Mucosa of gallbladder (tissue), 1 donor: ENCODE data around the gene CHPF. TPM values are rescaled to one million over a fixed set of nuclear protein-coding genes. Genes with fewer than 3 reads are reported as not detected.

ENCODE experiments used
- DNase-seq: peaks from one replicate; pipeline ENCODE4 v3.0.0-alpha.2; 2020; ENCODE audit warnings: low spot score
- total RNA-seq: library from RNA; stranded (reverse); gene quantifications from one replicate; pipeline ENCODE4 v1.2.1, GENCODE V29; 2021
- donor health status: DM: no; HTN: no; CAD: no.

The CHPF gene
- total RNA-seq, 1 donor from 2014 or later: 103 TPM

DNA sequence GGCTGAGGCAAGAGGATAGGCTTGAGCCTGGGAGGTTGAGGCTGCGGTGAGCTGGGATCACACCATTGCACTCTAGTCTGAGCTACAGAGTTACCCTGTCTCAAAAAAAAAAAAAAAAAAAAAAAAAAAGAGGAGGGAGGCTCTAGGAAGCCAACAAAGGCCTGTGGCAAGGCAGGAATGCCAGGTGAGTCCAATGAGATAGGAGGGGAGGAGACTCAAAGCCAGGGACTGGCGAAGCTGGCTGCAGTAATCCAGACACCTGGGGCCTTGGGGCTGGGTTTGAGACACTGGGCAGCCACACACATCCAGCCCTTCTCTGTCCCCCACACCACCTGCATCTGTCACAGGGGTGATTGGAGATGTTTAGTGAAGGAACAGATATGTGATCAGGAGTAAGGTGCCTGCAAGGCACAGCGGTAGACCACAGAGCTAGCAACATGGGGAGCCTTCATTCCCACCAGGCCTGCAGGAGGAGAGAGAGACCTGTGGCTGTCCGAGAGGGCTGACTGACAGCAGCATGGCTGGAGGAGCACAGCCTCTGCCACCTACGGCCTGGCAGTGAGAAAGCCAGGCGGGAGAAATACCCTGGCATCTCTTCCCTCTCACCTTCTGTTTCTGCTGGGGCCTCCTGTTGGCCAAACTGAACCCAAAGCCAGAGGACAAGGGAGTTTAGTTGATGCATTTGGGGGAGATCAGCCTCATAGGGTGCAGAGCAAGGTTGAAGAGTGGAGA is 9.5 kb downstream of the CHPF start:
- DNase-seq: no peak

DNA sequence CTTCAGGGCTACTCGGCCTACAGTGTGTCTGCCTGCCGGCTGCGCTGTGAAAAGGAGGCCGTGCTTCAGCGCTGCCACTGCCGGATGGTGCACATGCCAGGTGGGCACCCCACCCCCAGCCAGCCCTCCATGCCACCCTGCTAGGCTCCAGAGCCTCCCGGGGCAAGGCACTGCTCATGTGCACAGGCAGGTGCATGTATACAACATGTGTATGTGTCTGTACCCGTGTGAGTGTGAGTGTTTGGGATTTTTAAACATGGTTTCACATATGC is 11.3 kb downstream of the CHPF start:
- DNase-seq: no peak

DNA sequence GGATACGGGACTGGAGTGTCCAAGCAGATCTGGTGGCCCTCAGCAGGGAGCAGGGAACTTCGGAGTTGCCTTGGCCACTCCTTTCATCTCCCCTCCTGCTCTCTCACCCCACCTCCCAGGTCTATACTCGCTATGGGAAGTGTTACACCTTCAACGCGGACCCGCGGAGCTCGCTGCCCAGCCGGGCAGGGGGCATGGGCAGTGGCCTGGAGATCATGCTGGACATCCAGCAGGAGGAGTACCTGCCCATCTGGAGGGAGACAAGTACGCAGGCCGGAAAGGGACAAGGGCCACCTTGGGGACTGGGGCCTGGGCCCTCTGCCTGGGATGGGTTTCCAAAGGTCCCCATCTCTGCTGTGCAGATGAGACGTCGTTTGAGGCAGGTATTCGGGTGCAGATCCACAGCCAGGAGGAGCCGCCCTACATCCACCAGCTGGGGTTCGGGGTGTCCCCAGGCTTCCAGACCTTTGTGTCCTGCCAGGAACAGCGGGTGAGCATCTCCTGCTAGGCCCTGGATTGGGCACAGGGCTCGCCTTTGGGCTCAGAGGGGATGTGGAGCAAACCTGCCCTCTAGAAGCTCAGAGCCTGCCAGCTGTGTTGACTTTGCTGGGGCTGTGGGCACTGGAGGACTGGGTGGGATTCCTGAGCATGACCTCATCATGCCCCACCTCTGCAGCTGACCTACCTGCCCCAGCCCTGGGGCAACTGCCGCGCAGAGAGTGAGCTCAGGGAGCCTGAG is 11.8 kb downstream of the CHPF start:
- no peak for DNase-seq

DNA sequence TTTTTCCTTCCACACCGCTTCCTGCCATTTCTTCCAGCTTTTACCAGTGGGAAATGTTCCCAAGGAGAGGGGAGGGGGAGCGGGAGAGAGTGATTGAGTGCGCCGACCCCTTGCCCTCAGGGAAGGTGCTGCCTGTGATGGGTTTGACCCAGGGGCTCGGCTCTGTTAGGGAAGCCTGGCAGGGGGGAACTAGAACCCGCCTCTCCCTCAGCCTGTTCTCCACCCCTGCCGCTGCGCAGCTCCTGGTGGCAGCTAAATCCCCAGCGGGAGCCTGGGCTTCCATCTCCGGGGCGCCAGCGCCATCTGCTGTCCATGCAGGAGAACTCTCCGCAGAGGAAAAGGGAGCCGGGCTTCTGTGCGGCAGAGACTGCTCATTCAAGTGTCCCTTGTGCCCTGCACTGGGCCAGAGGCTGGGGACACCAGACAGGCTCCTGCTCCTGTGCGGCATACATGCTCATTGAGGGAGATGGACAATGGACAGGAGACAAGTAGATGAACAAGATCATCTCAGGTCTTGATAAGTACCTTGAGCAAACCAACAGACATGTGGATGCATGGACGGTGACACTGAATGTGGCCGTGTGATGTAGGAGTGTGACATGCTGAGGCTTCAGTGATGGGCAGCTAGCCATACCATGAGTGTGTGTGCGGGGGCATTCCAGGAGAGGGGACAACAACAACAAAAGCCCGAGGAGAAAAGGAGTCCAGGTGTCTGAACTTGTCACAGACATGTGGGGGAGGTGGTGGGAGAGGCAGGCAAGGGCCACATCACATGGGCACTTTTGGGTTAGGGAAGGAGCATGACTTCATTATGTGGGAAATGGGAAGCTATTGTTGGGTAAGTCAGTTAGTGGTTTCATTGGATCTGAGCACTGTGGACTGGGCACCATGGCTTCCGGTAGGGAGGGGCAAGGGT is 13.3 kb downstream of the CHPF start:
- peak; percentile 76 for DNase-seq

DNA sequence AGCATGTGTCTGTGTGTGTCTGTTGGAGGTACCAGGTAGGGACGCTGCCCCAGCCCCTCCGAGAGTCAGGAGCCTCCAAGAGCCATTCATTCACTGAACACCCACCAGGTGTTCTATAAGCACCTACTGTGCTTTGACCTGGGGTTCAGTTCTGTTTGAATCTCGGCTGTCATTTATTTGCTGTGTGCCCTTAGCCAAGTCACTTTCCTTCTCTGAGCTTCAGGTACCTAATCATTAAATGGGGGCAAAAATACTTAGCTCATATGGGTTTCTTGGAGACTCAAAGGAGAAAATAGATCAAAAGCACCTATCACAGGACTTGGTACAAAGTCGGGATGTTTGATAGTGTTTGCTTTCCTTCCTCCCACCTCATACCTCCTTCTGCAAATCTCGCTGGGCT is 16.1 kb downstream of the CHPF start:
- DNase-seq: no peak

DNA sequence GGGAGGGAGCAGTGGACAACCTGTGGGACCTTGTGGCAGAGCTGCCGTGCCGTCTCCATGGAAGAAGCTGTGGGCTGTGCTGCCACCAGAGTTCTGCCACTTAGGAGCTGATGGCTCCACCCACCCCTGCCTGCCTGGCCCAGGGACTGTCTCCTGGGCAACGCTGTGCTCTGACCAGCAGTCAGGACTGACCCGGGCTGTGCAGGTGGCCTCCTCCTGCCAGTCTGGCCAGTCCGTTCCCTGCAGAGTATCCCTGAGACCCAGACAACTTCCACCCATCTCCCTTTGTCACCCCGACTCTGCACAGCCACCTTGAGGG is 16.6 kb downstream of the CHPF start:
- DNase-seq: no peak

DNA sequence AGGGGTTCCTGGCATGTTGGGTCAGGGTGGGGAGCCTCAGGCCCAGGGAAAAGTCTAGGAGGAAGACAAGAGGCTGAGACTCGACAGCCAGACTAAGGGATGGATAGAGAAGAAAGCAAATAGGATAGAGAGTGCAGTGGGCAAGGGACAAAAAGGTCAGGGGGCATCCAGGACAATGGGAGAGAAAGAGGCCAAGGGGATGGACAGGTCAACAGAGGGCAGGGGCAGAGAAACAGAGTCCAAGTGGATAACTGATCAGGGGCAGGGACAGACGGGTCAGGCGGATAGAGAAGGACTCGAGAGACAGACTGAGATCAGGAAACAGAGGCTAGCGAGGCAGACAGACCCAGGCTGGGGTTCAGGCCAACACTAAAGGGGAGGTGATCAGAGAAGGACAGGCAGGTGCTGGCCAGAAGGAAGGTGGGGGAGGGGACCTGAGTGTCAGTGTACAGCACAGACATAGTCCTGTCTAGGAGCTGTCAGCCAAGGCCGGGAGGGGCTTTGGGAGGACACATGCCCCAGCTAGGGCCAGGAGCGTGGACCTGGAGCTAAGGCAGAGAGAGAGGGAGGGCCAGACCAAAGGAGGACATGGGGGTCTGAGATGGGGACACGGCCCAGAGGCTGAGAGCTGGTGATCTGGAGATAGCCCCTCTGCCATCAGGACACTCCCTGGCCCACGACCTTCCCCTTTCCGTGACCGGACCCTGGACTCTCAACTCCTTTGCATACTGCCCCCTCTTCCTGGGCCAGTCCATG is 17.1 kb downstream of the CHPF start:
- no peak for DNase-seq

DNA sequence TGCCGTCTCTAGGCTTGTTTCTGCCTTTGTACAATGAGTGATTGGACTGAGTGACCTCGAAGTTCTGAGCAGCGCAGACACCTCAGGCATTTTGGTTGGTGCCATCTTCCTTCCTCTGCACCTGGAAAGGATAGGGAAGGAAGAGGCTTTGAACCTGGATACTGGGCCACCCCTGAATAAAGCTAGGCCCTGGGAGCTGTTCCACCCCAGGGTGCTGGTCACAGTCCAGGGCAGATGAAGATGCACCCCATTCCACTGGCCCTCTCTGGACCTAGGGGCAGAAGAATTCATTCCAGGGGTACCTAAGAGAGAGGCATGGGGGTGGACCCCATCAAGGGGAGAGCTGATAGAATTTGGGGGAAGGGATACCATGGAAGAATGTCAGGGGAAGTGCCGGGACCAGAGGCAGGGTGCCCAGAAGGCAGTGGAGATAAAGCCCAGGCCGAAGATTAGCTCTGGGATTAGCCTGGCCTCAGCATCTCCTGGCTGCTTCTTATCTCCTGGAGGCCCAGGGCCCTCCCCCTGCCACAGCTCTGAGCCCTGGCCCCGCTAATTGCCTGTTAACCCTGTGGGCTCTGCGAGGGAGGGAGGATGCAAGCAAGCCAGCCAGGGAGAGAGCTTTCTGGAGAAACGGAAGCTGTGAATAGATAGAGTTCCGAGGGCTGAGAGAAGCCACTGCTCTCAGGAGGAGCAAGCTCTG is 17.9 kb downstream of the CHPF start:
- no peak for DNase-seq

DNA sequence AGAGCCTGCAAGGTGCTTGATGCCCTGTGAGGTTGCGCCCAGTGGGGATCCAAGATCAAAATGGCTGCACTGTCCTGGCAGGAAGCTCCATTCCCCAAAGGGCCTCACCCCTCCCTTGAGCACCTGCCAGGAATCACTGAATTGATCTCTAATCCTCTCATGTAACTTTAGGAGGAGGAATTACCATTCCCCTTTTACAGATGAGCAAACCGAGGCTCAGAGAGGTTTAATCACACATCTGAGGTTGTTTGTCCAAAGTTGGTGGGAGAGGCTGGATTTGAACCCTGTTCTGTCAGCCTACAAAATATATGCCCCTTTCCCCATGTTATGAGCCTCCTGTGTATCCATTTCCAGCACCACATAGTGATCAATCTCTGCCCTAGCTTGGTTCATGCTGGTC is 18.8 kb downstream of the CHPF start:
- no peak for DNase-seq

DNA sequence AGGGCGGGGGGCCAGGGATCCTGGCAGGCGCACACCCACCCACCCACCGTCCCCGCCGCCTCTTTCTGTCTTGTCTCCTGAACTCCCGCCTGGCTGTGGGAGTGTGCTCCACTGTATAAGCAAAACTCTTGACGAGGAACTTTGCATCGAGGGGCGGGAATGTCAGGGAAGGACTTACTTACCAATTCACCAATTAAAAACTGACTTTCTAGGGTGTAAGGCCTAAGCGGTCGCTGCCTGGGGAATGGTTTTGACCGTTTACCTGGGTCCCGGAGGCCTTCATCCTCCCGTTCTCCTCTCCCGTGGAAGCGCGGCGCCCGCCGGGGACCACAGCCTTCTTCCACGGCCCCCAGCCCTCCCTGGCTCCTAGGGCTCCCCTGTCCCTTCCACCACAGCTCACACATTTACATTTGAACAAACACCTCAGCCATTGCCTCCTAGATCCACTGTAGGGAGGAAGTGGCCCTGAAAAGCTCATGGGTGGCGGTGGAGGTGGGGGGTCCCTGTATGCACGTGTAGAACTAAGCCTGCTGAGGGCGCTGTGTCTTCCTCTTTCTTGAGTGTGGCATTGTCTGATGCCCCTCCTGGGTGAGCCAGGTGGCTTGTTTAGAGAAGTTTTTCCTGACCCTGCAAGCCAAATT is 20.5 kb downstream of the CHPF start:
- DNase-seq: no peak

DNA sequence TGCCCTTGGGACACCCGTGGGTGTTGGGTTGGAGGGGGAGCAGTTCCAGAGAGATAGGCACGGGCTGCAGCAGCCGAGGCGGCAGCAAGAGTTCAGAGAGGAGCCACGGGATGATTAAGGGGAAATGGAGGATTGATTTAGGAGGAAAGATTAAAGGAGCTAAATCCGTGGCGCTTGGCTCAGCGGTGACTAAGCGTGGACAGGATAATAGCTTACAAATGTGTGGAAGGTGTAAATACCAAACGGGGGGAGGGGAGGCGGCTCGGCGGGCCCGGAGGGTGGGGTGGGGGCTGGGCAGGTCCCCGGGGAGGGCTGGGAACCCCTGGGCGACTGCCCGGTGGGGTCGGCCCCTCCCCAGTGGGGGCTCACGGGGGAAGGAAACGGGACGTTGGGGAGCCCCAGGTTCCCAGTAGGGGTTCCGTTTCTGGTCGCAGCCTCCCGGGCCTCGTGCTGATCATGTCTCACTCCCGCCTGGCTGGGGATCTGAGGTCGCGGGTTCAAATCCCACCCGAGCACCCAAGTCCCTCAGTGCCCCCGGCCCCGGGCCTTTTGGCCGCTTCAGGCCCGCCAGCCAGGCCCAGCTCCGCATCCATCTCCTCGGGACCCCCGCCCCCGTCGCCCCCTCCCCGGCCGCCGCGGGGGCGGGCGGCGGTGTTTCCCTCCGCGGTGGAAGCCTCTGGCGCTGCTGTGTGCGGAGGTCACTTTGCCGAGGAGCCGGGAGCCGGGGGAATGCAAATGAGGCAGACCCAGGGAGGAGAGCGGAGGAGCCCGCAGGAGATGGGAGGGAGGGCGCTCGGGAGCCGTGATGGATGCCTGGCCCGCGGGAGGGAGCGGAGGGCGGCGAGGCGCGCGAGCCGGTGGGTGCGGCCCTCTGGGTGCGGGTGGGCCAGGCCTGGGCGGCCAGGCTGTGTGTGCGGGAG is 21.2 kb downstream of the CHPF start:
- no peak for DNase-seq

DNA sequence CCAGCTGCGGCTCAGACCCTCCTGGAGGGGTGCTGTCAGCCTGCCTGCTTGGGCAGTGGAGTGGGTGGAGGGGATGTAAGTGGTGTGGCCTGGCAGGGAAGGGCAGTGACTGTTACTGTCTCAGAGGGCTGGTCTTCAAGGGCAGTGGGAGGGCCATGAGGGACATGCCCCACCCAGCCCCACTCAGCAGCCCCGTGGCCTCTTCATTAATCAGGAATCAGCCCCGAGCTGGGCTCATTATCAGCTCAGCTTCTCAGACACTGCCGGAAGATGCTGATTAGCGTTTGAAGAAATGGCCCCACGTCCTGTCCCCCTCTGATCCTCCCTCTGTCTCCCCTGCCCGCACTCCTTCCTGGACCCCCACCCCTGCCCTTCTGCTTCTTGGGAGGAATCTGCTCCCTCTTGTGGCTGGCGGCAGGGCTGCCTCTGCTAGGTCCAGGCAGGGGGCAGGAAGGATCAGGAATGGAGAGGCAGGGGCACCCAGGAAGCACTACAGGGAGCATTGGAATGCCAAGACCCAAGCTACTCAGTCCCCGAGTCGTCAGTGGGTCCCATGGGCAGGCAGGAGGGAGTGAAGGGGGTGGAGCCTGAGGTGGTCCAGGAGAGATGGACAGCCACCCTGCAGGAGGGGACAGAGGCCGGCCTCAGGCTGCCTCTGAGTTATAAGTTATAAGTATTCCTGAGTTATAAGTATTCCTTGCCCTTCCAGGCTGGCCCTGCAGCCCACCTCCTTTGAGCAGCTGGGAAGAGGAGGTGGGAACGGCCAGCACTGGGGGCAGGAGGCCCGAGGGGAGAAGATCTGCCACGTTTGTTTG is 22.3 kb downstream of the CHPF start:
- no peak for DNase-seq

DNA sequence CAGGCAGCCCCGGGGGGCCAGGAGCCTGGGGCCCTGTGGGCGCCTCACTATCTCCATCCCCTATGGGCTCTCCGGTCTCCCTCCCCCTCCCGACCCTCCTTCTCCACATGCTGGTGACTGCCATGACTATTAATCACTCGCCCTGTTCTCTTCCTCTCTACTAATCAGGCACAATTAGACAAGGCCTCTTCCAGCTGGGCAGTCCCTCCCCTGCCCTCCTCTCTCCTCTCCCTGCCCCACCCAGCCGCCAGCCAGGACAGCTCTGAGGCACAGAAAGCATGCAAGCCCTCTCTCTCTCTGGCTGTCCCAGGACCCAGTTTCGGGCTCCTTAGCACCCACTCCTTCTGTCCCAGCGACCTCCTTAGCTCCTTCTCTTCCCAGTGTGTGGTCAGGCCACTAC is 23.5 kb downstream of the CHPF start:
- DNase-seq: no peak

DNA sequence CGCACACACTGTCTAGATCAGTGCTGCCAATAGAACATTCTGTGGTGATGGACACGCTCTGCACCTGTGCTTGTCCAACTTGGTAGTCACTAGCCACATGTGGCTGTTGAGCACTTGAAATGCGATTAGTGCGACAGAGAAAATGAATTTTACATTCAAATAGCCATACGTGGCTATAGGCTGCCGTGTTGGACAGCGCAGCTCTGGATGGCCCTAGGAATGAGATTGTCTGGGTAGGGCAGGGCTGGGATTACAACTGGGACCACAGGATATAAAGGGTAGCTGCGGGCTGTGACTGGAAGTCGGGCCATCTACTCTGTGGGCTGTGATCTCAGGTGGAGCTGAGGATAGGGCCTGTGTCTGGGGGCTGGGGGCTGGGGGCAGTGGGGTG is 24.1 kb downstream of the CHPF start:
- no peak for DNase-seq

DNA sequence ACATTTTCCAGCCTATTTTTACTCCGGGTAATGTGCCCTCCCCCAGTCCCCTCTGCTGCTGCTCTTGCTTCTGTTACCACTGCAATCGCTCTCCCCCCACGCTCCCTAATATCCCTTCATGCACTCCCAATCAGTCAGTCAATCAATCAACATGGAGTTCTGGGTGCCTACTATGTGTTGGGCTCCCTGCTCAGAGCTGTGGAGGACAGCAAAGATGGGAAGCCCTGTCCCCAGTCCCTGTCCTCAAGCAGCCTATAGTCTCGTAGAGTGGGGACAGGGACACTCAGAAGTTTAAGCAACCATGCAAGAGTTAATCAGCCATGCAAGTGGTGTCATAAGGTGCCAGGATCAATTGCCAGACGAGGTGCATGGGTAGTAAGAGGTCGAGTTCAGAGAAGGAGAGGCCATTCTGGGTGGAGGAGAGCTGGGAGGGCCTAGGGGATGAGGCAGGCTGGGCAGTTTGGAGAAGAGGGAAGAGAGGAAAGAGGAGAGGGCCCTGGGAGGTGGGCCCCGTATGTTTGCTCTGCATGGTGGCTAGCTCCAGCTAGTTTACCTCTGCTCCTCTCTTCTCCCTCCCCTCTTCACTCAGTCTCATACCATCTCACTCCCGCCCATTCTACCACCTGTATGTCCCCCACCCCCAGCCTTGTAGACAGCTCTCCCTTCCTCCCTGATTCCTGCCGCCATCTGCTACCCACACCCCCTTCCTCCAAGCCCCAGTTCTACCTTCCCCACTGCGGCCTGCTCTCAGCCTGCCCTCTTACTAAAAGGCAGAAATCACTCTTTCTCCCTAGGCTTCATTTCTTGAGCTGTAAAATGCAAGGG is 25.4 kb downstream of the CHPF start:
- DNase-seq: no peak

DNA sequence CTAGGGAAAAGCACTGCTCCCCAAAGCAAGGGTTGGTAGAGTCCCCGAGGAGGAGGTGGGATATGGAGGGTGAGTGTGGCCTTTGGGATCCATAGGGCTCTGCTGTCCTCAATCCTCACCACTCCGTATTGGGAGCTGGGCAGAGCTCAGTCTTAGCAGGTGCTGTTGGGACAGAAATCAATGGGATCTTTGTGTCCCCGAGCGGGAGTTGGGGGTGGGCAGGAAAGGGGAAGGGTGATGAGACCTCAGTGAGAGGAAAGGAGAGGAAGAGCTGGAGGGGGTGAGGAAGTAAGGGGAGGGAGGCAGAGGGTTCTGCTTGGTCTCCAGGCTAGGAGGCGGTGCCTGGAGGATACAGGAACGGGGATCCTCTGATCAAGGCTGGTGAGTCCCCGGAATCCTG is 26.7 kb downstream of the CHPF start:
- DNase-seq: no peak

DNA sequence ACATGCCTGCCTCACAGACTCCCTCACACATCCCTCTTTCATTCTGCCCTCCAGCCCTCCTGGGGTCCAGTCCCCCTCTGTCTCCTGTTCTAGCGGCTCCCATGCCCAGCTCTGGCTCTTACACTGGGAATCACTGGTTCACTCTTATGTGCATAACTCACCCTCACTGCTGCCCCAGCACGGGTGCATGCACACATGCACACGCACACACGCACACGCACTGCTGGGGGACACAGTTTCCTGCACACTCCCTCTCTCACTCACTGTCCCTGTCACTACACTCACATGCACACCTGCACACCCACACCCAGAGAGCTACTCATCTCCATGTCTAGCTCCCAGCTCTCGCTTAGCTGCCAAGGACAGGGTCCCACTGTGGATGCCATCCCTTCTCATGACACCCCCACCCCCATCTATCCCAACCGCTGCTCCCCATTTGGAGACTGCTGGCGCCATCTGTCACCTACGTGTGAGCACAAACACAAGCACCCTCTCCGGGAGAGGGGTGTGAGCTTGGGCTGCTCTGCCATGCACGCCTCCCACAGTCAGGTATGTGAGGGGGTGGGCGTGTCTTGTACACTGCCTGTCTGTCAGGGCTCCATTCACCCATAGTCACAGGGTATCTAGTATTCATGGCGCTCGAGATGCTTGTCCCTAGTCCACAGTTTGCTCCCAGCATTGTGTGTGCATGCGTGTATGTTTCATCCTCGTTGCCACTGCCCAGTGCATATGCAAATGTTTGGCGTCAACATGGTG is 27.6 kb downstream of the CHPF start:
- no peak for DNase-seq
